Mesenchymal stem cell (in vitro differentiated cells and primary cell): ENCODE measurements around the gene CTRB2.

Experiments used
- DNase-seq: peaks from one replicate; pipeline ENCODE4 v3.0.0-alpha.2; 2013
- H2AFZ ChIP-seq: one replicate; pipeline ENCODE4 v1.6.1; 2013; ENCODE audit warnings: low read depth, mild to moderate bottlenecking, control low read depth, inconsistent platforms, low read length, moderate library complexity
- H2AK5ac ChIP-seq: 2 replicates; pipeline ENCODE4 v1.6.1; 2013; ENCODE audit warnings: low read length, moderate library complexity, mild to moderate bottlenecking, inconsistent platforms; ENCODE audit not compliant: severe bottlenecking
- H2BK120ac ChIP-seq: one replicate; pipeline ENCODE4 v1.6.1; 2013; ENCODE audit warnings: low read depth, mild to moderate bottlenecking, inconsistent platforms, low read length, moderate library complexity
- H2BK12ac ChIP-seq, 2 experiments: one replicate each; pipeline ENCODE4 v1.6.1; 2013; ENCODE audit warnings: inconsistent platforms in 2 of 2, low read length in 2 of 2, mild to moderate bottlenecking in 2 of 2, moderate library complexity in 2 of 2, control low read depth in 1 of 2
- H2BK15ac ChIP-seq: one replicate; pipeline ENCODE4 v1.6.1; 2013; ENCODE audit warnings: mild to moderate bottlenecking, low read depth, inconsistent platforms; ENCODE audit not compliant: poor library complexity, severe bottlenecking
- H2BK5ac ChIP-seq: 2 replicates; pipeline ENCODE4 v1.6.1; 2013; ENCODE audit warnings: low read depth, mild to moderate bottlenecking, low read length, control low read depth, inconsistent platforms; ENCODE audit not compliant: poor library complexity, severe bottlenecking
- H3K14ac ChIP-seq, 2 experiments: one replicate each; pipeline ENCODE4 v1.6.1; 2013; ENCODE audit warnings: inconsistent platforms in 2 of 2, low read length in 2 of 2, control low read depth in 1 of 2, mild to moderate bottlenecking in 1 of 2, moderate library complexity in 1 of 2
- H3K18ac ChIP-seq, 2 experiments: one replicate each; pipeline ENCODE4 v1.6.1; 2013; ENCODE audit warnings: inconsistent platforms in 2 of 2, low read length in 2 of 2, control low read depth in 1 of 2, low read depth in 1 of 2, mild to moderate bottlenecking in 1 of 2
- H3K23ac ChIP-seq, 2 experiments: one replicate each; pipeline ENCODE4 v1.6.1; 2013; ENCODE audit warnings: inconsistent platforms in 2 of 2, low read length in 2 of 2, mild to moderate bottlenecking in 2 of 2, moderate library complexity in 2 of 2, control low read depth in 1 of 2
- H3K27ac ChIP-seq: 2 replicates; pipeline ENCODE4 v1.5.1; 2013; ENCODE audit warnings: mild to moderate bottlenecking, moderate library complexity, low read length, control low read depth, inconsistent platforms; ENCODE audit not compliant: poor library complexity, severe bottlenecking
- H3K27me3 ChIP-seq, 2 experiments: 2 replicates each; pipeline versions ENCODE4 v1.6.1 to v1.7.0; 2013; ENCODE audit warnings: low read length in 2 of 2, mild to moderate bottlenecking in 2 of 2, moderate library complexity in 2 of 2, control low read depth in 1 of 2, inconsistent platforms in 1 of 2; ENCODE audit not compliant: control insufficient read depth in 1 of 2, insufficient read depth in 1 of 2
- H3K36me3 ChIP-seq, 2 experiments: 2 replicates each; pipeline versions ENCODE4 v1.6.1 to v1.7.0; 2013; ENCODE audit warnings: low read length in 2 of 2, control low read depth in 1 of 2, inconsistent platforms in 1 of 2, low read depth in 1 of 2, mild to moderate bottlenecking in 1 of 2; ENCODE audit not compliant: insufficient read depth in 2 of 2, control insufficient read depth in 1 of 2
- H3K4ac ChIP-seq, 2 experiments: one replicate each; pipeline ENCODE4 v1.6.1; 2013; ENCODE audit warnings: inconsistent platforms in 2 of 2, low read length in 2 of 2, mild to moderate bottlenecking in 2 of 2, moderate library complexity in 2 of 2, control low read depth in 1 of 2, low read depth in 1 of 2
- H3K4me1 ChIP-seq: 2 replicates; pipeline ENCODE4 v1.6.1; 2013; ENCODE audit warnings: low read depth, low read length, control low read depth; ENCODE audit not compliant: control insufficient read depth, insufficient read depth
- H3K4me2 ChIP-seq: 2 replicates; pipeline ENCODE4 v1.6.1; 2013; ENCODE audit warnings: low read length, mild to moderate bottlenecking, inconsistent platforms; ENCODE audit not compliant: poor library complexity, severe bottlenecking
- H3K4me3 ChIP-seq, 2 experiments: 2 replicates each; pipeline versions ENCODE4 v1.5.1 to v1.7.0; 2013; ENCODE audit warnings: low read length in 2 of 2, mild to moderate bottlenecking in 2 of 2, control low read depth in 1 of 2, low read depth in 1 of 2; ENCODE audit not compliant: insufficient read depth in 1 of 2
- H3K79me1 ChIP-seq: replicated peaks from 2 replicates; pipeline ENCODE4 v1.6.1; 2013; ENCODE audit warnings: mild to moderate bottlenecking, control low read depth, low read length, inconsistent platforms; ENCODE audit not compliant: poor library complexity, severe bottlenecking
- H3K9ac ChIP-seq: 2 replicates; pipeline ENCODE4 v1.7.0; 2013; ENCODE audit warnings: mild to moderate bottlenecking, low read length, moderate library complexity
- H3K9me3 ChIP-seq: 2 replicates; pipeline ENCODE4 v1.7.0; 2013; ENCODE audit warnings: mild to moderate bottlenecking, low read length; ENCODE audit not compliant: control insufficient read depth
- H4K8ac ChIP-seq: one replicate; pipeline ENCODE4 v1.6.1; 2013; ENCODE audit warnings: inconsistent platforms, mild to moderate bottlenecking, low read length, moderate library complexity
- H4K91ac ChIP-seq: one replicate; pipeline ENCODE4 v1.6.1; 2013; ENCODE audit warnings: mild to moderate bottlenecking, low read length, inconsistent platforms
- WGBS: methylation state at CpG from one replicate; pipeline ENCODE4 v1.1.7; 2013; ENCODE audit warnings: mixed read lengths; 5-methylcytosine and 5-hydroxymethylcytosine counted together

The CTRB2 gene

GRCh38 chr16:75204410-75204758 lies 2.6 kb downstream of the CTRB2 start:
- Histone ChIP-seq H2AFZ (no peak overlapping the region), H3K18ac (no peak overlapping the region), H3K79me1 (no peaks in the 10 kb centered on the region), H3K9me3 (no peaks in the 10 kb centered on the region), H3K4me1 (peaks cover 11% of the 10 kb centered on the region), H2BK12ac (no peak overlapping the region), H3K14ac (no peak overlapping the region), H4K91ac (no peak overlapping the region), H3K27ac (no peak overlapping the region), H2AK5ac (no peak overlapping the region), H3K23ac (no peak overlapping the region), H3K4me3 (no peak overlapping the region), H4K8ac (no peak overlapping the region), H3K4me2 (no peak overlapping the region), H2BK5ac (no peak overlapping the region), H3K27me3 (peaks cover 0 to 9% of the 10 kb centered on the region in 2 experiments), H3K36me3 (no peaks in the 10 kb centered on the region), H3K9ac (no peak overlapping the region), H3K4ac (no peak overlapping the region), H2BK15ac (no peak overlapping the region), H2BK120ac (no peak overlapping the region)
- 88% methylated on average over 1 of the region's 6 CpGs for WGBS
- DNase-seq = no peak

GRCh38 chr16:75203667-75204409 lies 3.1 kb downstream of the CTRB2 start:
- H3K23ac ChIP-seq = no peak overlapping the region
- 81% methylated on average over 13 of the region's 13 CpGs for WGBS

GRCh38 chr16:75203096-75203495 lies 3.9 kb downstream of the CTRB2 start:
- no peak overlapping the region for H2BK15ac ChIP-seq
- no peak overlapping the region for H2BK120ac ChIP-seq

More at GRCh38 chr16:75203667-75204409, 3.1 kb downstream of the CTRB2 start:
- Histone ChIP-seq H2BK15ac (no peak overlapping the region), H3K4me1 (peaks cover 11% of the 10 kb centered on the region), H2BK120ac (no peak overlapping the region), H2AK5ac (no peak overlapping the region), H3K14ac (peak overlapping the region in 1 of 2 experiments; percentile 30), H3K79me1 (no peaks in the 10 kb centered on the region), H3K4me2 (no peak overlapping the region), H3K18ac (no peak overlapping the region), H3K4ac (no peak overlapping the region), H3K9me3 (no peaks in the 10 kb centered on the region), H4K91ac (no peak overlapping the region), H2BK5ac (no peak overlapping the region), H3K9ac (no peak overlapping the region), H2BK12ac (no peak overlapping the region), H3K36me3 (no peaks in the 10 kb centered on the region), H3K27ac (no peak overlapping the region), H3K27me3 (peaks cover 0 to 9% of the 10 kb centered on the region in 2 experiments), H3K4me3 (no peak overlapping the region), H4K8ac (no peak overlapping the region), H2AFZ (no peak overlapping the region)
- DNase-seq = no peak

GRCh38 chr16:75202069-75202590 lies 4.8 kb downstream of the CTRB2 start:
- Histone ChIP-seq H3K9ac (no peak overlapping the region), H2AK5ac (no peak overlapping the region), H3K4ac (no peak overlapping the region), H4K8ac (no peak overlapping the region), H3K23ac (no peak overlapping the region), H2BK120ac (no peak overlapping the region), H3K4me3 (no peak overlapping the region), H3K27ac (no peak overlapping the region), H3K79me1 (no peaks in the 10 kb centered on the region), H3K4me2 (no peak overlapping the region), H3K9me3 (no peaks in the 10 kb centered on the region), H3K36me3 (no peaks in the 10 kb centered on the region), H3K4me1 (peaks cover 8% of the 10 kb centered on the region), H3K27me3 (peaks cover 11 to 15% of the 10 kb centered on the region in 2 experiments), H2AFZ (no peak overlapping the region), H2BK12ac (no peak overlapping the region), H3K18ac (no peak overlapping the region), H2BK5ac (no peak overlapping the region), H3K14ac (no peak overlapping the region), H4K91ac (no peak overlapping the region), H2BK15ac (no peak overlapping the region)
- DNase-seq = no peak
- WGBS = 87% methylated on average over 11 of the region's 13 CpGs

More at GRCh38 chr16:75203096-75203495, 3.9 kb downstream of the CTRB2 start:
- H3K4me1 ChIP-seq = peaks cover 8% of the 10 kb centered on the region
- H3K4me2 ChIP-seq = no peak overlapping the region
- no peak overlapping the region for H2BK5ac ChIP-seq
- no peaks in the 10 kb centered on the region for H3K9me3 ChIP-seq
- H2BK12ac ChIP-seq = no peak overlapping the region
- 95% methylated on average over 8 of the region's 12 CpGs for WGBS
- no peaks in the 10 kb centered on the region for H3K79me1 ChIP-seq
- no peak overlapping the region for H3K18ac ChIP-seq
- H3K27me3 ChIP-seq = peaks cover under 1 to 9% of the 10 kb centered on the region in 2 experiments
- H2AK5ac ChIP-seq = no peak overlapping the region
- no peak overlapping the region for H3K4ac ChIP-seq
- no peak overlapping the region for H3K27ac ChIP-seq
- H4K91ac ChIP-seq = no peak overlapping the region
- DNase-seq = no peak
- H4K8ac ChIP-seq = no peak overlapping the region
- no peak overlapping the region for H3K4me3 ChIP-seq
- H3K23ac ChIP-seq = no peak overlapping the region
- H3K36me3 ChIP-seq = no peaks in the 10 kb centered on the region
- H3K14ac ChIP-seq = no peak overlapping the region
- no peak overlapping the region for H3K9ac ChIP-seq
- no peak overlapping the region for H2AFZ ChIP-seq
